Activated naive CD8-positive, alpha-beta T cell (primary cell): ENCODE measurements around the gene AHR.
"Not testable (repeated sequence)": the region's sequence is repeated elsewhere in the genome, so short reads cannot be mapped to it uniquely, and the experiment has no call there.

ENCODE experiments used
- H3K27ac Mint-ChIP-seq: one replicate; pipeline ENCODE4 v1.8.0; 2021; ENCODE audit warnings: mixed read lengths
- H3K27me3 Mint-ChIP-seq: one replicate; pipeline ENCODE4 v1.8.0; 2021; ENCODE audit warnings: mixed read lengths
- H3K36me3 Mint-ChIP-seq: one replicate; pipeline ENCODE4 v1.8.0; 2021; ENCODE audit warnings: mixed read lengths
- H3K4me1 Mint-ChIP-seq: one replicate; pipeline ENCODE4 v1.8.0; 2021; ENCODE audit warnings: low read depth, mixed read lengths
- H3K4me3 Mint-ChIP-seq: one replicate; pipeline ENCODE4 v1.8.0; 2021; ENCODE audit warnings: mild to moderate bottlenecking, mixed read lengths
- H3K9me3 Mint-ChIP-seq: one replicate; pipeline ENCODE4 v1.8.0; 2021; ENCODE audit warnings: low read depth, mixed read lengths

Gene AHR

GRCh38 chr7:17370901-17371585, 72.6 kb downstream of the AHR start:
- H3K27me3 Mint-ChIP-seq: peaks cover 1% of the 10 kb centered on the region
- no peak overlapping the region for H3K27ac Mint-ChIP-seq
- peaks cover 1% of the 10 kb centered on the region for H3K4me1 Mint-ChIP-seq
- H3K4me3 Mint-ChIP-seq: no peak overlapping the region
- no peaks in the 10 kb centered on the region for H3K9me3 Mint-ChIP-seq
- no peaks in the 10 kb centered on the region for H3K36me3 Mint-ChIP-seq

- Mint-ChIP-seq H3K4me1 (no peaks in the 10 kb centered on the region), H3K9me3 (no peaks in the 10 kb centered on the region), H3K27ac (no peak overlapping the region), H3K27me3 (peaks cover 1% of the 10 kb centered on the region), H3K4me3 (no peak overlapping the region), H3K36me3 (no peaks in the 10 kb centered on the region)
Observed at GRCh38 chr7:17371671-17372524, 73.4 kb downstream of the AHR start.

DNA sequence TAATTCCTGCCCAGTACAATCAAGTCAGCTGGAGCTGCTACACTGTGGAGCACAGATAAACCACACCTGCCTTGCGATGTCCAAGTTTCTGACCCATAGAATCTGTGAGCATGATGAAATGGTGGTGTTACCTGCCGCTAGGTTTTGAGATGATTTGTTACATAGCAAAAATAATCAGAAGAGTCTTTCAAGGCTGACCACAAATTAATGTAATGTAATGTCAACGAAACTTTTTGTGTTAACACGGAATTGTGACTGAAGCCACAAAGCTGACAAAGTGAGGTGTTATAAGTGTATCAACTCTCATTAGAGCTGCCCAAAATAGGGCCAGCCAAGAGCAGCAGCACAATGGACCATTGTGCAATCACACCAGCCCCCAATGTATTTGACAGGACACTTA, 75.7 kb downstream of the AHR start:
- H3K4me3 Mint-ChIP-seq: no peak overlapping the region
- H3K27ac Mint-ChIP-seq: no peak overlapping the region

GRCh38 chr7:17374654-17375053, 76.2 kb downstream of the AHR start:
- H3K27ac Mint-ChIP-seq: no peak overlapping the region
- H3K27me3 Mint-ChIP-seq: peaks cover 2% of the 10 kb centered on the region
- H3K36me3 Mint-ChIP-seq: no peaks in the 10 kb centered on the region
- no peak overlapping the region for H3K4me3 Mint-ChIP-seq
- no peaks in the 10 kb centered on the region for H3K9me3 Mint-ChIP-seq
- H3K4me1 Mint-ChIP-seq: no peaks in the 10 kb centered on the region

More for the DNA sequence above, 75.7 kb downstream of the AHR start:
- Mint-ChIP-seq H3K36me3 (no peaks in the 10 kb centered on the region), H3K27me3 (peaks cover 2% of the 10 kb centered on the region), H3K9me3 (no peaks in the 10 kb centered on the region), H3K4me1 (no peaks in the 10 kb centered on the region)

- Mint-ChIP-seq H3K27me3 (peaks cover 2% of the 10 kb centered on the region), H3K4me3 (no peak overlapping the region), H3K9me3 (no peaks in the 10 kb centered on the region), H3K36me3 (no peaks in the 10 kb centered on the region), H3K4me1 (no peaks in the 10 kb centered on the region), H3K27ac (no peak overlapping the region)
Observed at GRCh38 chr7:17376595-17376994, 78.1 kb downstream of the AHR start.

- Mint-ChIP-seq H3K27me3 (peaks cover 2% of the 10 kb centered on the region), H3K36me3 (no peaks in the 10 kb centered on the region), H3K4me1 (no peaks in the 10 kb centered on the region), H3K9me3 (no peaks in the 10 kb centered on the region), H3K4me3 (no peak overlapping the region), H3K27ac (no peak overlapping the region)
Observed at GRCh38 chr7:17380736-17381662, 82.5 kb downstream of the AHR start.

- not testable (repeated sequence) for H3K27ac Mint-ChIP-seq, H3K9me3 Mint-ChIP-seq, H3K27me3 Mint-ChIP-seq, H3K36me3 Mint-ChIP-seq, H3K4me3 Mint-ChIP-seq, H3K4me1 Mint-ChIP-seq
Observed at GRCh38 chr7:17382408-17383354, 84.2 kb downstream of the AHR start.

- H3K9me3 Mint-ChIP-seq: no peaks in the 10 kb centered on the region
- no peak overlapping the region for H3K27ac Mint-ChIP-seq
- no peaks in the 10 kb centered on the region for H3K4me1 Mint-ChIP-seq
- H3K4me3 Mint-ChIP-seq: no peak overlapping the region
- no peaks in the 10 kb centered on the region for H3K36me3 Mint-ChIP-seq
- H3K27me3 Mint-ChIP-seq: no peaks in the 10 kb centered on the region
Observed at GRCh38 chr7:17384400-17384799, 85.9 kb downstream of the AHR start.

DNA sequence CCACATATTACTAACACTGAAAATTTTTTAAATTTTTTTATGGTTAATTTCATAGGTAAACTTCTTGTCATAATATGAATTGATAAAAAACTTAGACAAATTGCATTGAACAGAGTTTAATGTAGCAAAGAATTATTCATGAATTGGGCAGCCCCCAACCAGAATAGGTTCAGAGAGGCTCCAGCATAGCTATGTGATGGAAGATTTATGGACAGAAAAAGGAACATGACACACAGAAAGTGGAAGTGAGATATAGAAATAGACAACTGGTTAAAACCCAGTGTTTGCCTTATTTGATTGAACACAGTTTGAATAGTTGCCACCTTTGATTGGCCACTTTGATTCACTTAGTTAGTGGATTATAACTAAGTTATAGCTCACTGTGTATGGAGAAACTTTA, 87.2 kb downstream of the AHR start:
- Mint-ChIP-seq H3K36me3 (no peaks in the 10 kb centered on the region), H3K27me3 (no peaks in the 10 kb centered on the region), H3K4me3 (no peak overlapping the region), H3K9me3 (no peaks in the 10 kb centered on the region), H3K27ac (no peak overlapping the region), H3K4me1 (no peaks in the 10 kb centered on the region)

GRCh38 chr7:17390392-17390791, 91.9 kb downstream of the AHR start:
- Mint-ChIP-seq H3K9me3 (no peaks in the 10 kb centered on the region), H3K4me3 (no peak overlapping the region), H3K27ac (no peak overlapping the region), H3K36me3 (no peaks in the 10 kb centered on the region), H3K4me1 (no peaks in the 10 kb centered on the region), H3K27me3 (peaks cover 4% of the 10 kb centered on the region)

- no peaks in the 10 kb centered on the region for H3K36me3 Mint-ChIP-seq
- no peak overlapping the region for H3K4me3 Mint-ChIP-seq
- H3K27ac Mint-ChIP-seq: no peak overlapping the region
- H3K4me1 Mint-ChIP-seq: no peaks in the 10 kb centered on the region
- peaks cover 4% of the 10 kb centered on the region for H3K27me3 Mint-ChIP-seq
- H3K9me3 Mint-ChIP-seq: no peaks in the 10 kb centered on the region
Observed at GRCh38 chr7:17391366-17391765, 92.9 kb downstream of the AHR start.

DNA sequence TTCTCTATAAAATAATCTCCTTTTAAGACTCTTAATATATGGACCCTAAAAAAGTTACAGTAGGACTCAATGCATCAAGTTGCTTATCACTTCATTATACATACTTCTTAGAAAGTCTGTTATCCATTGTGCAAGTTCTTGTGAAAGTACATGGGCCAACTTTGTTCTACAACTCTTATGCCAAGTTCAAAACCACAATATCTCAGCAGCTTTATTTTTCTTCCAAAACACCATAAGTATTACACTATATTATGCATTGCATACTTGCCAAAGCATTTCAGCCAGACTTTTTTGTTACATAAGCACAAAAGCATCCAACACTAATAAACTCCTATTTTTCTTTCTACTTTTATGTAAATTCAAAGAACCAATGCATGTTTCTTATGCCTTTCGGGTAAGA, 94.4 kb downstream of the AHR start:
- H3K4me3 Mint-ChIP-seq: no peak overlapping the region
- H3K27me3 Mint-ChIP-seq: peaks cover 6% of the 10 kb centered on the region
- no peaks in the 10 kb centered on the region for H3K36me3 Mint-ChIP-seq
- H3K4me1 Mint-ChIP-seq: no peaks in the 10 kb centered on the region
- H3K9me3 Mint-ChIP-seq: no peaks in the 10 kb centered on the region
- no peak overlapping the region for H3K27ac Mint-ChIP-seq

DNA sequence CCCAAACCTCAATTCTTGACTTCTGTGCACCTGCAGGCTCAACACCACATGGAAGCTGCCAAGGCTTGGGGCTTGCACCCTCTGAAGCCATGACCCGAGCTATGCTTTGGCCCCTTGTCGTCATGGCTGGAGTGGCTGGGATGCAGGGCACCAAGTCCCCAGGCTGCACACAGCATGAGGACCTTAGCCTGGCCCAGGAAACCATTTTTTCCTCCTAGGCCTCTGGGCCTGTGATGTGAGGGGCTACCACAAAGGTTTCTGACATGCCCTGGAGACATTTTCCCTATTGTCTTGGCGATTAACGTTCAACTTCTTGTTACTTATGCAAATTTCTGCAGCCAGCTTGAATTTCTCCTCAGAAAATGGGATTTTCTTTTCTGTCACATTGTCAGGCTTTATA, 96.1 kb downstream of the AHR start:
- not testable (repeated sequence) for H3K9me3 Mint-ChIP-seq, H3K27me3 Mint-ChIP-seq, H3K27ac Mint-ChIP-seq, H3K36me3 Mint-ChIP-seq, H3K4me3 Mint-ChIP-seq, H3K4me1 Mint-ChIP-seq
